GM18870 (cell line): ENCODE data around the gene MT1A.
"Not testable (repeated sequence)": the region's sequence is repeated elsewhere in the genome, so short reads cannot be mapped to it uniquely, and the experiment has no call there.

Source experiments
- ATAC-seq: cut with Tn5 transposase; IDR thresholded peaks from one replicate; pipeline ENCODE4 v1.9.1; 2021; ENCODE audit warnings: moderate library complexity; ENCODE audit not compliant: unreplicated experiment

Gene MT1A

GRCh38 chr16:56652600-56652999 is 14.1 kb downstream of the MT1A start:
- ATAC-seq: no peak

GRCh38 chr16:56653218-56653617 is 14.8 kb downstream of the MT1A start:
- ATAC-seq: no peak

- no peak for ATAC-seq
These were observed 19.3 kb downstream of the MT1A start, which contains the start of gene MT1F for GRCh38 chr16:56657555-56658326. Gene MT1F, plus strand, starts transcription at chr16:56657959. Its CDS starts 100 bp downstream, at chr16:56658059.

GRCh38 chr16:56658327-56658875 is 19.9 kb downstream of the MT1A start:
- no peak for ATAC-seq

GRCh38 chr16:56662357-56663354 is 24.2 kb downstream of the MT1A start:
- no peak for ATAC-seq

- ATAC-seq: no peak
These were observed 26.0 kb downstream of the MT1A start for GRCh38 chr16:56664506-56664905.

GRCh38 chr16:56665286-56666261 is 27.1 kb downstream of the MT1A start:
- ATAC-seq: not testable (repeated sequence)

GRCh38 chr16:56667581-56668571 is 29.4 kb downstream of the MT1A start, which contains the start of gene MT1G:
Gene MT1G, minus strand, starts transcription at chr16:56668065. Its CDS starts 72 bp downstream, at chr16:56667993.
- no peak for ATAC-seq

- no peak for ATAC-seq
These were observed 30.8 kb downstream of the MT1A start, which contains the start of gene MT1H for GRCh38 chr16:56669005-56669839. Gene MT1H, plus strand, starts transcription at chr16:56669814. Its CDS starts 71 bp downstream, at chr16:56669885.

- ATAC-seq: no peak
These were observed 31.6 kb downstream of the MT1A start for GRCh38 chr16:56669840-56670619.

GRCh38 chr16:56670620-56670934 is 32.1 kb downstream of the MT1A start:
- ATAC-seq: no peak

- not testable (repeated sequence) for ATAC-seq
These were observed 33.2 kb downstream of the MT1A start for GRCh38 chr16:56671691-56672090.

GRCh38 chr16:56672171-56672570 is 33.7 kb downstream of the MT1A start:
- ATAC-seq: not testable (repeated sequence)

GRCh38 chr16:56672761-56673536 is 34.5 kb downstream of the MT1A start:
- no peak for ATAC-seq

- no peak for ATAC-seq
These were observed 35.5 kb downstream of the MT1A start for GRCh38 chr16:56673921-56674320.

GRCh38 chr16:56674570-56674969 is 36.1 kb downstream of the MT1A start:
- not testable (repeated sequence) for ATAC-seq
